Trophoblast cell (in vitro differentiated cells and primary cell): ENCODE measurements around the gene PCDHGA3.
A peak's percentile ranks its signal among the peaks of the same experiment; 100 is the strongest.

Experiments
- DNase-seq, 2 donors: peaks; one replicate each; pipeline ENCODE4 v3.0.0-alpha.2; 2016
- H2AFZ ChIP-seq: 2 replicates; pipeline ENCODE4 v1.6.1; 2013; ENCODE audit warnings: low read length, moderate library complexity, mild to moderate bottlenecking; ENCODE audit not compliant: insufficient read depth, poor library complexity
- H2AK5ac ChIP-seq: 2 replicates; pipeline ENCODE4 v1.6.1; 2013; ENCODE audit warnings: mild to moderate bottlenecking, low read length
- H2BK120ac ChIP-seq: 2 replicates; pipeline ENCODE4 v1.6.1; 2013; ENCODE audit warnings: low read length, mild to moderate bottlenecking, moderate library complexity; ENCODE audit not compliant: insufficient read depth, poor library complexity
- H2BK12ac ChIP-seq: 2 replicates; pipeline ENCODE4 v1.6.1; 2013; ENCODE audit warnings: mild to moderate bottlenecking, low read length, moderate library complexity
- H2BK5ac ChIP-seq: 2 replicates; pipeline ENCODE4 v1.6.1; 2013; ENCODE audit warnings: low read length, low read depth, moderate library complexity, mild to moderate bottlenecking; ENCODE audit not compliant: poor library complexity
- H3K14ac ChIP-seq: 2 replicates; pipeline ENCODE4 v1.6.1; 2013; ENCODE audit warnings: mild to moderate bottlenecking, low read length
- H3K18ac ChIP-seq: 2 replicates; pipeline ENCODE4 v1.6.1; 2013; ENCODE audit warnings: mild to moderate bottlenecking, low read length
- H3K23ac ChIP-seq: 2 replicates; pipeline ENCODE4 v1.6.1; 2013; ENCODE audit warnings: low read length
- H3K27ac ChIP-seq: 2 replicates; pipeline ENCODE4 v1.5.1; 2013; ENCODE audit warnings: low read depth, mild to moderate bottlenecking, inconsistent platforms, low read length, moderate library complexity
- H3K27me3 ChIP-seq: 2 replicates; pipeline ENCODE4 v1.6.1; 2013; ENCODE audit warnings: inconsistent platforms, mild to moderate bottlenecking, low read length, moderate library complexity; ENCODE audit not compliant: insufficient read depth
- H3K36me3 ChIP-seq, 2 experiments: 1 replicate in 1 of 2; 2 replicates in 1 of 2; pipeline ENCODE4 v1.6.1; 2013; ENCODE audit warnings: low read length in 2 of 2, mild to moderate bottlenecking in 2 of 2, moderate library complexity in 1 of 2; ENCODE audit not compliant: insufficient read depth in 2 of 2, control insufficient read depth in 1 of 2
- H3K4ac ChIP-seq: 2 replicates; pipeline ENCODE4 v1.6.1; 2013; ENCODE audit warnings: low read depth, mild to moderate bottlenecking, low read length, moderate library complexity
- H3K4me1 ChIP-seq, 2 experiments: 1 replicate in 1 of 2; 2 replicates in 1 of 2; pipeline ENCODE4 v1.6.1; 2013; ENCODE audit warnings: low read length in 2 of 2, mild to moderate bottlenecking in 2 of 2, moderate library complexity in 1 of 2; ENCODE audit not compliant: insufficient read depth in 2 of 2, control insufficient read depth in 1 of 2
- H3K4me2 ChIP-seq: 2 replicates; pipeline ENCODE4 v1.6.1; 2013; ENCODE audit warnings: inconsistent platforms, mild to moderate bottlenecking, low read length, moderate library complexity
- H3K4me3 ChIP-seq: 2 replicates; pipeline ENCODE4 v1.5.1; 2013; ENCODE audit warnings: mild to moderate bottlenecking, low read depth, low read length, inconsistent platforms
- H3K79me1 ChIP-seq: one replicate; pipeline ENCODE4 v1.6.1; 2013; ENCODE audit warnings: low read length
- H3K79me2 ChIP-seq: 2 replicates; pipeline ENCODE4 v1.6.1; 2013; ENCODE audit warnings: low read length, mild to moderate bottlenecking; ENCODE audit not compliant: control insufficient read depth, insufficient read depth, poor library complexity
- H3K9ac ChIP-seq: 2 replicates; pipeline ENCODE4 v1.6.1; 2013; ENCODE audit warnings: mild to moderate bottlenecking, low read length
- H3K9me3 ChIP-seq: 2 replicates; pipeline ENCODE4 v1.6.1; 2013; ENCODE audit warnings: low read depth, mild to moderate bottlenecking, control low read depth, inconsistent platforms, low read length; ENCODE audit not compliant: insufficient read depth
- H4K12ac ChIP-seq: 2 replicates; pipeline ENCODE4 v1.6.1; 2013; ENCODE audit warnings: low read depth, mild to moderate bottlenecking, low read length, moderate library complexity
- H4K8ac ChIP-seq: 2 replicates; pipeline ENCODE4 v1.6.1; 2013; ENCODE audit warnings: low read depth, mild to moderate bottlenecking, low read length, moderate library complexity
- H4K91ac ChIP-seq: one replicate; pipeline ENCODE4 v1.6.1; 2013; ENCODE audit warnings: low read depth, mild to moderate bottlenecking, low read length, moderate library complexity
- WGBS: extraction: QIAGEN DNeasy Blood & Tissue Kit; methylation state at CpG from one replicate; pipeline ENCODE4 v1.1.7; 2013; ENCODE audit warnings: missing lambda C conversion rate; ENCODE audit not compliant: insufficient read length, insufficient coverage; ENCODE audit errors: extremely low coverage; 5-methylcytosine and 5-hydroxymethylcytosine counted together

PCDHGA3 gene

DNA sequence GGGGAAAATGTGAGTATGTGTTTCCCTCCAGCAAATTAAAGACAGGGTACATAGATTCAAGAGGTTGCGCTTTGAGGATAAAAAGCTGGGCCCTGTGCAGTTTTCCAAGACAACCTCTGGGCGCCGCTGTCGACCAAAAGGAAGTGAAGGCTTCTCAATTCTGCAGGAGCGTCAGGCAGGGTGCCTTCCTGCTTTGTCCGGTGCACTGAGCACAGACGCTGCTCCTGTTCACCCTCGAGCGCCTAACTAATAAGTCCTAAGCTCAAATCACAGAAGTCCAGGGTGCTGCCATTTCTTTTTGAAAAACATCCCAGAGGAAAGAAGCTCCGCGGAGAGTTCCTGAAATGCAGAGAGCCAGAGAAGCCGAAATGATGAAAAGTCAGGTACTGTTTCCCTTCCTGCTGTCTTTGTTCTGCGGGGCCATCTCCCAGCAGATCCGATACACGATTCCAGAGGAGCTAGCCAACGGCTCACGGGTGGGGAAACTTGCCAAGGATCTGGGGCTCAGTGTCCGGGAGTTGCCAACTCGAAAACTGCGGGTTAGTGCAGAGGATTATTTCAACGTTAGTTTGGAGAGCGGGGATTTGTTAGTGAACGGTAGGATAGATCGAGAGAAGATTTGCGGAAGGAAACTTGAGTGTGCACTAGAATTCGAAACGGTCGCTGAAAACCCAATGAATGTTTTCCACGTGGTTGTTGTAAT, 6.4 kb downstream of the PCDHGA3 start, which contains the start of gene PCDHGB1:
TSS of gene PCDHGB1 (plus strand) at position 183 of the 703 bp plus-strand sequence. CDS start at position 345, 162 bp downstream.
- Histone ChIP-seq H2BK5ac (peak within 1 kb of the TSS; percentile 27), H4K91ac (no peak within 1 kb of the TSS), H3K23ac (no peak within 1 kb of the TSS), H3K9me3 (peaks cover 21% of the 10 kb centered on the region), H2BK120ac (no peak within 1 kb of the TSS), H3K4me3 (no peak within 1 kb of the TSS), H3K79me2 (no peaks in the 10 kb centered on the region), H3K14ac (no peak within 1 kb of the TSS), H4K8ac (no peak within 1 kb of the TSS), H2AK5ac (no peak within 1 kb of the TSS), H2BK12ac (no peak within 1 kb of the TSS), H3K9ac (no peak within 1 kb of the TSS), H3K4me1 (no peaks in the 10 kb centered on the region), H3K4me2 (peak within 1 kb of the TSS; percentile 39), H3K18ac (no peak within 1 kb of the TSS), H3K27me3 (no peaks in the 10 kb centered on the region), H3K27ac (no peak within 1 kb of the TSS), H2AFZ (peak within 1 kb of the TSS; percentile 85), H4K12ac (peak within 1 kb of the TSS; percentile 84), H3K4ac (no peak within 1 kb of the TSS), H3K79me1 (no peaks in the 10 kb centered on the region), H3K36me3 (peaks cover 0 to 4% of the 10 kb centered on the region in 2 experiments)
- 100% methylated on average over 7 of the region's 29 CpGs for WGBS
- peak in 1 of 2 donors; percentile 7 for DNase-seq

DNA sequence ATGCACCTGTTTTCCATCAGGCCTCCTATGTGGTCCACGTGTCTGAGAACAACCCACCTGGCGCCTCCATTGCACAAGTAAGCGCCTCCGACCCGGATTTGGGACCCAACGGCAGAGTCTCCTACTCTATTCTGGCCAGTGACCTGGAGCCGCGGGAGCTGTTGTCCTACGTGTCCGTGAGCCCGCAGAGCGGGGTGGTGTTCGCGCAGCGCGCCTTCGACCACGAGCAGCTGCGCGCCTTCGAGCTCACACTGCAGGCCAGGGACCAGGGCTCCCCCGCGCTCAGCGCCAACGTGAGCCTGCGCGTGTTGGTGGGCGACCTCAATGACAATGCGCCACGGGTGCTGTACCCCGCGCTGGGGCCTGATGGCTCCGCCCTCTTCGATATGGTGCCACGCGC, 8.0 kb downstream of the PCDHGA3 start:
- no peak overlapping the region for H3K23ac ChIP-seq
- H2AFZ ChIP-seq: no peak overlapping the region
- no peak overlapping the region for H3K4me2 ChIP-seq
- H3K36me3 ChIP-seq: peaks cover 0 to 4% of the 10 kb centered on the region in 2 experiments
- no peak overlapping the region for H3K27ac ChIP-seq
- H2BK120ac ChIP-seq: no peak overlapping the region
- peaks cover 23% of the 10 kb centered on the region for H3K9me3 ChIP-seq
- H3K4ac ChIP-seq: no peak overlapping the region
- H2BK5ac ChIP-seq: no peak overlapping the region
- no peaks in the 10 kb centered on the region for H3K27me3 ChIP-seq
- H3K4me1 ChIP-seq: no peaks in the 10 kb centered on the region
- no peak overlapping the region for H3K4me3 ChIP-seq
- no peak for DNase-seq
- WGBS: no CpG with 5 or more reads among the region's 36 CpGs
- H3K79me2 ChIP-seq: no peaks in the 10 kb centered on the region
- no peak overlapping the region for H3K18ac ChIP-seq
- no peak overlapping the region for H2BK12ac ChIP-seq
- H4K12ac ChIP-seq: no peak overlapping the region
- H3K14ac ChIP-seq: no peak overlapping the region
- H3K9ac ChIP-seq: no peak overlapping the region
- H3K79me1 ChIP-seq: no peaks in the 10 kb centered on the region
- H4K8ac ChIP-seq: no peak overlapping the region
- no peak overlapping the region for H2AK5ac ChIP-seq
- H4K91ac ChIP-seq: no peak overlapping the region

DNA sequence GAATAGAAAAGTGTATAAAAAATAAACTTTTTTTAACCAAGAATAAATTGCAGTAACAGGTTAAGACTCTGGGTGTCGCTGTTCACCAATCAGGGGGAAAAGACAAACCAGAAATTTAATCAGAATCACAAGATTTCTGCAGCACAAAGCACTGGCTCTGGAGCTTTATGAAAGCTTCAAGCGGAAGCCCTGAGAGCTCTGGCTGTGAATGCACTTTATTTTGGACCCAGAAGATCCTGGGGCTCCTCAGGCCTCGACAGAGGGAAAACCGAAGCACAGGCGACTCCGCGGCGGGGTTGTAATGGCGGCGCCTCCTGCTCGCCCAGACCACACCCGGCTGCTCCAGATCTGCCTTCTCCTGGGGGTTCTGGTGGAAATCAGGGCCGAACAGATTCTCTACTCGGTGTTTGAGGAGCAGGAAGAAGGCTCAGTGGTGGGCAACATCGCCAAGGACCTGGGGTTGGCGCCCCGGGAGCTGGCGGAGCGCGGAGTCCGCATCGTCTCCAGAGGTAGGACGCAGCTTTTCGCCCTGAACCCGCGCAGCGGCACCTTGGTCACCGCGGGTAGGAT, 11.4 kb downstream of the PCDHGA3 start, which contains the start of gene PCDHGA4:
TSS of gene PCDHGA4 (plus strand) at position 122 of the 570 bp plus-strand sequence. CDS start at position 209, 87 bp downstream.
- H3K9ac ChIP-seq: no peak within 1 kb of the TSS
- no peak within 1 kb of the TSS for H3K4ac ChIP-seq
- no peak for DNase-seq
- no peak within 1 kb of the TSS for H3K23ac ChIP-seq
- no peak within 1 kb of the TSS for H4K91ac ChIP-seq
- H3K4me3 ChIP-seq: no peak within 1 kb of the TSS
- H3K79me2 ChIP-seq: no peaks in the 10 kb centered on the region
- no peak within 1 kb of the TSS for H3K14ac ChIP-seq
- no peak within 1 kb of the TSS for H2BK12ac ChIP-seq
- H3K4me2 ChIP-seq: no peak within 1 kb of the TSS
- H4K8ac ChIP-seq: no peak within 1 kb of the TSS
- H3K36me3 ChIP-seq: peaks cover 0 to 4% of the 10 kb centered on the region in 2 experiments
- peaks cover 32% of the 10 kb centered on the region for H3K9me3 ChIP-seq
- H3K79me1 ChIP-seq: no peaks in the 10 kb centered on the region
- H2BK5ac ChIP-seq: no peak within 1 kb of the TSS
- H4K12ac ChIP-seq: no peak within 1 kb of the TSS
- H2BK120ac ChIP-seq: no peak within 1 kb of the TSS
- H3K27me3 ChIP-seq: no peaks in the 10 kb centered on the region
- no peak within 1 kb of the TSS for H3K27ac ChIP-seq
- no peak within 1 kb of the TSS for H2AFZ ChIP-seq
- WGBS: no CpG with 5 or more reads among the region's 29 CpGs
- H2AK5ac ChIP-seq: no peak within 1 kb of the TSS
- H3K4me1 ChIP-seq: no peaks in the 10 kb centered on the region
- H3K18ac ChIP-seq: no peak within 1 kb of the TSS

DNA sequence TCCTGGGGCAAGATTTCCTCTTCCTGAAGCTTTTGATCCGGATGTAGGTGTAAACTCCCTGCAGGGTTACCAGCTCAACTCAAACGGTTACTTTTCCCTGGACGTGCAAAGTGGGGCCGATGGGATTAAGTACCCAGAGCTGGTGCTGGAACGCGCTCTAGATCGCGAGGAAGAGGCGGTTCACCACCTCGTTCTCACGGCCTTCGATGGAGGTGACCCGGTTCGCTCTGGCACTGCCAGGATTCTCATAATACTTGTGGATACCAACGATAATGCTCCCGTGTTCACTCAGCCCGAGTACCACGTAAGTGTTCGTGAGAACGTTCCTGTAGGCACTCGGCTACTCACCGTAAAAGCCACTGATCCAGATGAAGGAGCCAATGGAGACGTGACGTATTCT, 12.0 kb downstream of the PCDHGA3 start:
- H3K9me3 ChIP-seq: peaks cover 35% of the 10 kb centered on the region
- H4K8ac ChIP-seq: no peak overlapping the region
- no peaks in the 10 kb centered on the region for H3K27me3 ChIP-seq
- H3K4me2 ChIP-seq: no peak overlapping the region
- H3K79me2 ChIP-seq: no peaks in the 10 kb centered on the region
- H3K4ac ChIP-seq: no peak overlapping the region
- no peak overlapping the region for H3K27ac ChIP-seq
- no peak overlapping the region for H2BK120ac ChIP-seq
- no peak overlapping the region for H3K18ac ChIP-seq
- no peak overlapping the region for H2AK5ac ChIP-seq
- H4K12ac ChIP-seq: no peak overlapping the region
- no peak overlapping the region for H2AFZ ChIP-seq
- no peak overlapping the region for H3K23ac ChIP-seq
- DNase-seq: no peak
- H2BK12ac ChIP-seq: no peak overlapping the region
- H3K9ac ChIP-seq: no peak overlapping the region
- WGBS: no CpG with 5 or more reads among the region's 24 CpGs
- H4K91ac ChIP-seq: no peak overlapping the region
- no peak overlapping the region for H2BK5ac ChIP-seq
- H3K4me3 ChIP-seq: no peak overlapping the region
- H3K14ac ChIP-seq: no peak overlapping the region
- no peaks in the 10 kb centered on the region for H3K79me1 ChIP-seq
- no peaks in the 10 kb centered on the region for H3K4me1 ChIP-seq
- peaks cover 0 to 3% of the 10 kb centered on the region in 2 experiments for H3K36me3 ChIP-seq
